Activated T-helper 1 cell treated with anti-CD3 and anti-CD28 coated beads, Interleukin-2, amount 50 U/mL, for 16 hours (primary cell): Measurements from ENCODE around the gene MPST.
A peak's percentile ranks its signal among the peaks of the same experiment; 100 is the strongest.

Source experiments
- DNase-seq, 2 donors: peaks; one replicate each; pipeline ENCODE4 v3.0.0-alpha.2; 2020; ENCODE audit warnings: low read depth in 1 of 2, low spot score in 1 of 2

Gene MPST

DNA sequence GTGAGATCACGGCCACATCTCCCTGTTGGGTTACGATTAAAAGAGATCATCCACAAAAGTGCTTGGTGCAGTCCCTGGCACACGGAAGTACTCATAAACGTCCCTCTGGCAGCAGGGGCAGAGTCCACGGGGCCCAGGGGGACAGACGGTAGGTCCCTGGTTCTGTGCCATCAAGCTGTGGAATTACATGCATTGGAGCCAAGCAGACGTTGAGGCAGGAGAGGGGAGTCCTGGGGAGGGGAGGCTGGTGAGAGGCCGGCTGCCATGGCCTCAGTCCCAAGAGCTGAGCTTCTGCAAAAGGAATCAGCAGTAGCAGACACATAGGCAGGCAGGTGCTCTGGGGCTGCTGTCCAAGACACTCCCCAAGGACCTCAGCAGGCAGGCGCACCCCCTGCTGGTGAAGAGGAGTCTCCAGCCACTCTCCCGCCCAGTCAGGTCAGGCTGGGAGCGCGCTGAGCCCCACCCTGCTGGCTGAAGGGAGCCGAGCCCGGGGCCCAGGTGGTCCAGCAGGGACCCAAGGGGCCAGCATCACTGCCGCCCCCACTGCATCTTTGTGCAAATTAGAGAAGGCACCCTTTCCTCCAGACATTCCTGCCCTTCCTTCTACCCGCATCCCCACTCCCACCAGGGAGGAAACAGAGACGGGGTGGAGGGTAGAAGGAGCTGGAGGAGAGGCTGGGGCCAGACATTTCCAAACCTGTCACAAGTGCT, 24.4 kb downstream of the MPST start:
- peak in 1 of 2 donors; percentile 24 for DNase-seq

DNA sequence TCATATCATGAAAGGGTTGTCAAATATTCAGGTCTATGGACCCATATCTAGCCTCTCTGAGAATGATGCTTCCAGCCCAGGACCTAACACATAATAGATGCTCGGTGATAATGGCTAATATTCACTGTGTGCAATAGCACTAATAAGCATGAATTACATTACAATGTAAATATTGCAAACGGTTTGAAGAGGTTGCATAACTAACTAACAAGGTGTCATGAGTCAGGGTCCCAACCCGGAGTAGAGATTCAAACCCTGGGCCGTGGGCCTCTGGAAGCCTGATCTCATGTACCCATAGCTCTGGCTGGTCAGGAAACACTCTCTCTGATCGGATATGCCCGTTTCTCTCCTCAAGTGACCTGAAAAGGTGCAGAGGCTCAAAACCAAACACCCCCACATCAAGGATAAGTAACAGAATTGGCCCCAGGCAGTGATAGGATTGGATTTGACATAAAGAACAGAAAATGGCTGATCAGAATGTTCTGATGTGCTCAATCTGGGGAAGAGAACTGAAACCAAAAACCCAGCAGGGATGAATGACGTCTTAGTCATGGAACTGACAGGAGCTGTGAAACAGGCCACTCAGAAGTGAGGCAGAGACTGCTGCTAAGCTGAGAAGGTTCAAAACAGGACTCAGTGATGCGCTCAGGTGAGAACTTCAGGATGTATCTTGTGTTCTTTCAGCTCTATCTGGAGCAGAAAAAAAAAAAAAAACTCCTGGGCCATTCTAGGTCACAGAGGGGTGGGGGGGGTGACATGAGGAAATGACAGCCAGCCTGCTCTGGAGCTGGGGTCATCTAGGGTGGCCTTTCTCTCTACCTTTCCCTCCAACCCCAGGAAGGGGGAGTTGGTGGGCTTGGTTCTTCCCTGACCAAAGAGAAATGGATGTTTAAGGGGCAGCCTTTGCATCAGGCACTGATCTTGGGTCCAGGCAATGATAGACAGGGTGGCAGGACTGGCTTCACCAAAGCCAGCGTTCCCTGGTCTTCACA, 25.4 kb downstream of the MPST start:
- DNase-seq, result no peak

DNA sequence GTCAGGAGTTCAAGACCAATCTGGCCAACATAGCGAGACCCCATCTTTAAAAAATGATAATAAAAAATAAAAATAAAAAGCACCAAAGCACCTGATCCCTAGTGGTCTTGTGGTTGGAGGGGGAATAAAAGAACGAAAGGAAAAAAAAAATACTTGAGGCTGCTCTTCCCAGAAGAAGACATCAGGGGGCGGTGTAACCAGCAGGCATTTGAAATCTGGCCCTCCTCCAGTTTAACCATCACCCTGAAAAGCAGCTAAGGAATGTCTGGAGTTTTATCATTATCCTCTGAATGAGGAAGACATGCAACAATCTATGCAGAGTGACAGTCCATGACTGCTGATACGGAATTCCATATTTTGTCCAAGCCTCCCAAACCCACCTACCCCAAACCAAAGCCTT, 26.4 kb downstream of the MPST start:
- no peak for DNase-seq

DNA sequence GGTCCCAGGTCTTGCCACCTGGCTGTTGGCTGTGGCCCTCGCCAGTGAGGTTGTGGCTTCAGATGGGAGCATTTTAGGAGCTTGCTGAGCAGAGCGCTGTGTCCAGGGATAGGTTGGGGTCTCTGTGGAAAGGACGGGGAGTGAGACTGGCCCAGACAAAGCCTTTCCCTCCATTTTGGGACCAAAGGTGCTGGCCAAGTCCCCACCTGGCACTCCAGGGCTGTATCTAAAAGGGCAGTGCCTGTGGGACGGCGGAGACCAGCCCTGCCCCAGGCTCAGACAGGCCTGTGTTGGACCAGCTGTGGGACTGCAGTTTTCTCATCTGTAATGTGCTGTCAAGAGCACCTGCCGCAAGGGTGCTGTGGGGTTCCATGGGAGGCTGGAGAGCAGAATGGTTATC, 27.0 kb downstream of the MPST start:
- no peak for DNase-seq

DNA sequence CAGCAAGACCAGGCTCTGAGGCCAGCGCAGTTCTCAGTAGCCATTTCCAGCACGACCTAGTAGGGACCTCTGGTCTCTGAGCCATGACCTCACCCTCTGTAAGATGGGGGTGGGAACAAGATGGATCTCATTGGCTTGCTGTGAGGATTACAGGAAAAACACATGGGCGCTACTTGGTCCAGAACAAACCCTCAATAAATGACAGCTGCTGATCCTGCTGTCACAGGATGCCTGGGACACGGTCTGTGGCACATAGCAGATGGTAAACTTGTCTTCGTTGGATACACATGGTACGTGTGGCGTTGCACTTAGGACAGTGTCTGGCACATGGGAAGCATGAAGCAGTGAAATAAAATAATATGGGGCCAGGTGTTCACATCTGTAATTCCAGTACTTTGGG, 27.5 kb downstream of the MPST start:
- DNase-seq, result no peak

DNA sequence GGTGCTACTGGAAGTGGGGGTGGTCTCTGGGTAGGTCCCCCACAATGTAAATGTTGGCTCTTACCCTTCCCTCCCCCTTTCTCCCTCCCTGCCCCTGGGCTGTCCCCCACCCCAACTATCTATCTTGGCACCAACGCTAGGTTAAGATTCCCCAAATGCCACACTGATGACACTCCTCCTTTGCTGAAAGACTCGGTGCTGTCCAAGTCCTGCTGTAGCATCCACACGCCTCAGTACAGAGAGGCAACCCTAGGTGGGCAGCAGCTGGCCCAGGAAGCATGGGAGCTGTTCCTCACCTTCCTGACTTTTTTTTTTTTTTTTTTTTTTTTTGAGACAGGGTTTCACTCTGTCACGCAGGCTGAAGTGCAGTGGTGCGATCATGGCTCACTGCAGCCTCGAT, 28.6 kb downstream of the MPST start:
- DNase-seq, result no peak

DNA sequence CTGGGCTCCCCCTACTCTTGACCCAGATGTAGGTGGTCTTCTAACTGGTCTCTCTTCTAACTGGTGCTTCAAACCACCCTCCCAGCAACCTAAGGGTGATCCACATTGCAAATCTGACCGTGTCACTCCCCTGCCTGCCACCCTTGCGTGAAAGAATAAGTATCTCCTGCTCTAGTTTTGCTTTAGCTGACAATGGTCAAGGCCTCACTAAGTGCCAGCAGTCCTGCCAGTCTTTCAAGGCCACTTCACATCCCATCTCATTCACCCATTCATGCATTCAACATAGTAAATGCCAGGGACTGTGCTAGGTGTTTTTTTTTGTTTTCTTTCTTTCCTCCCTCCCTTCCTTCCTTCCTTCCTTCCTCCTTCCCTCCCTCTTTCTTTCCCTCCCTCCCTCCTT, 29.7 kb downstream of the MPST start:
- DNase-seq, result no peak

DNA sequence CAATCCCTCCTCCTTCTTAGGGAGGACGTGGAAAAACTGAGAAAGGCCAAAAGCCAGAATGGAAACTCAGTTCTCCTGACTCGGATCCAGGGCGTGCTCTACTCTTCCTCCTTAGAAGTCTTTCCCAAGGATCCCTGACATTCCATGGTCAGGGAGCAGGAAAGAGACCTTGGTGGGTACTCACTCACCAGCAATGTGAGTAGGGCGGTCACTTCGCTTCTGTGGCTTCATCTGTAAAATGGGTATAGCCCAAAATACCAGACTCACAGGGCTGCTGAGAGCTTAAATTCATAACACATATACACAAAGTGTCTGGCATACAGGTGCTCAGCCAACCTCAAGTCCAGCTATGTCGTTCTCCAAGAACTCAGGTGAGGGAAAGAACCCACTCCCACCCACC, 31.4 kb downstream of the MPST start:
- no peak for DNase-seq

DNA sequence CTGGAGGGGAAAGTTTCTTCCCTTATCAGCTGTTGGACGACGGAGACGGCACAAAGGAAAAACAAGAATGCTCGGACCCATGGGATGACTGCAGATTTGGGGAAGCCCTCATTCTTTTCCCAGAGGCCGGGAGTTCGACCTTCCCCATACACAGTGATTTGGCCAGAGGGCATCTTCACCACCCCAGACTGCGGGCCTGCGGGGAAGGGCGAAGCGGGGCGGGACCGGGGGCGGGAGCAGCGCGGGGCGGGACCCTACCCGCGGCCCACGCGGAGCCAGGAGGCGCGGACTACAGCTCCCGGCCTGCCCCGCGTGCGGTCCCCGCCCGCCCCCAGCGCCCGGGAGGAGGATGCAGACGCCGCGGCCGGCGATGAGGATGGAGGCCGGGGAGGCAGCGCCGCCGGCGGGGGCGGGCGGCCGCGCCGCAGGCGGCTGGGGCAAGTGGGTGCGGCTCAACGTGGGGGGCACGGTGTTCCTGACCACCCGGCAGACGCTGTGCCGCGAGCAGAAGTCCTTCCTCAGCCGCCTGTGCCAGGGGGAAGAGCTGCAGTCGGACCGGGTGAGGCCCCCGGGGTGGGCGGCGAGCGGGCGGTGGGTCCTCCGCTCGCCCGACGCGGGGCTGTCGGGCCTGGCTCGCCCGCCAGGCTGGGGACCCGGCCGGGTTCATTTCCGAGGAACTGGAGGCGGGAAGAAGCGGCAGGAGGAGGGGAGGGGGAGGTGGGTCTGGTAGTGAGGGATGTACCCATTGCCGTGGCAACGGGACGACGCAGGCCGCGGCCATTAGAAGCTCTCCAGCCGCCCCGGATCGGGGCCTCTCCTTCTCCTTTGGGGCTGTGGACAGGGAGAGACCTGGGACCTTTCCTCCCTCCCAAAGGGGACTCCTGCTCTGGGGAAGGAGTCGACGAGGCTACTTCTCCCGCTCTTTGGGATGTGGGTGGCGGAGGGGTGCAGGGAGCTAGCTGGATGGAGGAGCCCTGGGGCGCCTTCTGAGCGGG, 32.1 kb downstream of the MPST start, which contains the start of gene KCTD17:
Gene KCTD17 (plus strand): TSS at position 352 of the 995 bp plus-strand sequence. CDS start 19 bp downstream, at position 371.
- DNase-seq, result peak; percentile 48 to 70

DNA sequence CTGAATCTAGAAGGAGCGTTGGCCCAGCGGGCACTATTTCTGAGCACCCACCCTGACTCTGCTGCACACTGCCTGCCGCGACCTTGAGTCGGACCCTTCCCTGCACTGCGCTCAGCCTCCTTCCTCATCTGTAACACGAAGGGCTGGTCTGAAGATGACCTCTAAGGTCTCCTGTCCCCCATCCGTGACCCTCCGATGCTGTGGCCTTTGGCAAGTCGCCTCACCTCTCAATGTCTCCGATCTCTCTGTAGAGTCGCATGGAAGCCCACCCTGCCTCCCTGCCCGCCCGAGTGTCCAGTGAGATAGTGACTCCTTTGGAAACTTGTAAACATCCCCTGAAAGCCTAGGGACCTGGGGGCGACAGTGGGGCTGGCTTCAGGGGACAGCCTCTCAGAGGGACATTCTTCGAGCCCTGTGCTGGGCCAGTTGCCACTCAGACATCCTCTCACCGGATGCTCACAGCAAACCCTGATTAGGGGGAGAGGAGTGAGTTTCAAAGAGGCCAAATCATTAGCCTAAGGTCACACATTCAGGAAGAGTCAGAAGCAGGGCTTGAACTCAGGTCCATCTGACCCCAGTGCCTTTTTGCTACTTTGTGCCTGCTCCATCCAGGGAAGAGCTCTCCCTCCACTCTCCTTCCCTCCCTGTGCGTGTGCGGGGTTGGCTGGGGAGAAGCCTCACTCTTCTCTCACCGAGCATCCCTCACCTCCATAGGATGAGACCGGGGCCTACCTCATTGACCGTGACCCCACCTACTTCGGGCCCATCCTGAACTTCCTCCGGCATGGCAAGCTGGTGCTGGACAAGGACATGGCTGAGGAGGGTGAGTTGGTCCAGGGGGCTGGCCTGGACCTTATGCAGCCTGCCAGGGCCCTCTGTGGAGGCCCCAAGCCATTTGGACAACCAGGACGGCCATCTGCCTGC, 33.1 kb downstream of the MPST start:
- DNase-seq, result no peak

DNA sequence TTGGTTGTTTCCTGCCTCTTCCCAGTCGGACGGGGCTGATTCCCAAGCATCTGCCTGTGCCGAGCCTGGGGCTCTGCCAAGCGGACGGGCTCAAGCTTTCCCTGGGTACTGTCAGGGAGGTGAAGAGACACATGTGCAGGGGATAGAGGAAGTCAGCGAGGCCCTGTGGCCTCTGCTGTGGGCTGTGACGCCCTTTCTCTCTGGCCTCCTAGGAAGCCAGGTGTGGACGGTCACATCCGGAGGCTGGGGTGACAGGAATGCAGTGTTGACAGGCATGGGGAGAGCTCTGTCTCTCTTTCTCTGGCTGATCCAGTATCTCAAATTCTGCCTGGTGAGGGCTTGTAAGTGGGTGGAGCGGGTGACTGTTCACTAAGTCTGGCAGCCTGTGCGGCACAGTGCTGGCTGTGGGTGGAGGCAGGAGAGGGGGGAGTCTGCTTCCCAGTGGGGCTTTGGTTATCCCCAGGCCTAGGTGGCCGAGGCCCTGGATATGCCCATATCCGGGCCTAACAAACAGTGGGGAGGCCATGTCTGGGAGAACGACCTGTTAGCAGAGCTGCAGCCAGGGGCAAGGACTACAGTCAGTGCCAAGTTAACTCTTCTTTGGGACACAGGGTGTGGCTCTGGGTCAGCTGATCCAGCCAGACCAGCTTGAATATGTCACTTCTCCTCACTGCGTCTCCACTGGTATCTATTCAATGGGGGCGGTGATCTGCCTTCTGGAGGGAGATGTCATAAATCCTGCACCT, 33.9 kb downstream of the MPST start:
- DNase-seq, result no peak

DNA sequence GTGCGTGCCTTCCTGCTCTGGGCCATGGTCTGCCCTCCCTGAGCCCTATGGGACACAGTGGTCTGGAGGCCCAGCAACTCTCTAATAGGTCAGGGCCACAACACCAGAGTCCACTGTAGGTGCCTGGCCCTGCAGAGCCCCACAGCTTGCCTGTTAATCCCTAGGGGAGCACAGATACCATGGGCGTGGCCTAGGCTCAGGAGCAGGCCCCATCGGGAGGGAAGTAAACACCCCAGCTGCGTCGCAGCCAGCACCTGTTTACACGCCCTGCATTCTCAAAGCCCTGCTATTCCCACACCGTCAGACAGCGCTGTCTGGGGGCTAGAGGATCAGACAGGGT, 34.5 kb downstream of the MPST start:
- no peak for DNase-seq

DNA sequence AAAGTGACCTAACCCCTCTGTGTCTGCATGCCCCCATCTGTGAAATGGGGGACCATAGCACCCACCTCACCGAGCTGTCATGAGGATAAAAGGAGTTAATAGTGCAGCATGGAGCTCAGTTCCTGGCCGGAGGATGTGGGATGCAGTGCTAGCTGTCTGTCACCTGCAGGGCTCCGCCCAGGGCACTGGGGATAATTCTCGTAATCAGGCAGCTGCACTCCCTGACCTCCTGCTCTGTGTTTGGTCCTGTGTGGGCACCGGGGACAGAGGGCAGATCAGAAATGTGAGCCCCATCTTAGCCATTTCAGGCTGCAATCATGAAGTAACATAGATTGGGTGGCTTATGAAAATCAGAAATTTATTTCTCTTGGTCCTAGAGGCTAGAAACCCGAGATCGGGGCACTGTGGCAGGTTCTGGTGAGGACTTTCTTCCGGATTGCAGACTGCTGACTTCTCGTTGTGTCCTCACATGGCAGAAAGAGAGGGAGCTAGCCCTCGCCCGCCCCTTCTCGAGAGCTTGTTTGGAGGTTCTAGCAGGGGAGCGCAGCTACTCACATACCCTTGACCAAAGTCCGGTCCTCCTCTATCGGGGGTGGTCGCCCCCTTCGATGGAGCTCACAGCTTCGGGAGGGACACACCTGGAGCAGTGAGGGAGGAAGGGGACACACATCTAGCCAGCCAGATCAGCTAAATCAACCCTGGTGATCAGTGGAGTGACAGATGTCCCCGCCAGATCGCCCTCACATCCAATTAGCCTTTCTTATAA, 35.2 kb downstream of the MPST start:
- DNase-seq, result no peak

DNA sequence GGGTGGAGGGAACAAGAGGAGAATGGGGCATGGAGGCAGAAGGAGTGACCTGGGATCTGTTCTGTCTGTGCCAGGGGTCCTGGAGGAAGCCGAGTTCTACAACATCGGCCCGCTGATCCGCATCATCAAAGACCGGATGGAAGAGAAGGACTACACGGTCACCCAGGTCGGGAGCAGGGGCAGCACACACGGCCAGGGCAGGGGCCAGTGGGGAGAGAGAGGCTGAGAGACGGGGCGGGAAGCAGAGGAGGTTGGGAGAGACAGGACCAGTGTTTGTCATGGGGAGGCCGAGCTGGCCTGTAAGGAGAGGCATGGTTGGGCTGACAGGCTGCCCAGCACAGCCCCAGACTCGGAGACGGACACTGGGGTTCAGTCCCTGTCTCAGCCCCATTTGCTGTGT, 36.7 kb downstream of the MPST start:
- no peak for DNase-seq

DNA sequence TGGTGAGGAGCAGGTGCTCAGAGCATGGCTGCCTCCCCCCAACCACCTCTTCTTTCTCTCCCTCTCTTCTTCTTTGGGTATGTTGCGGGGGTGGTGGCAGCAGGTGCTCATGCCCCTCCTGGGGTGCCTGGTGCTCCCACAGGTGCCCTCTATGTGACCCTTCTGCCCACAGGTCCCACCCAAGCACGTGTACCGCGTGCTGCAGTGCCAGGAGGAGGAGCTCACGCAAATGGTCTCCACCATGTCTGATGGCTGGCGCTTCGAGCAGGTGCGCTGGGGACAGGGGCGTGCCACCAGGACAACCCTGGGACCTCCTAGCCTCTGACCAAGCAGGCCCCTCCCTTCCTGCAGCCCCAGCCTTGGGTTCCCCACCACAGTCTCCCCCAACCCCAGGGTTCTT, 37.7 kb downstream of the MPST start:
- no peak for DNase-seq

DNA sequence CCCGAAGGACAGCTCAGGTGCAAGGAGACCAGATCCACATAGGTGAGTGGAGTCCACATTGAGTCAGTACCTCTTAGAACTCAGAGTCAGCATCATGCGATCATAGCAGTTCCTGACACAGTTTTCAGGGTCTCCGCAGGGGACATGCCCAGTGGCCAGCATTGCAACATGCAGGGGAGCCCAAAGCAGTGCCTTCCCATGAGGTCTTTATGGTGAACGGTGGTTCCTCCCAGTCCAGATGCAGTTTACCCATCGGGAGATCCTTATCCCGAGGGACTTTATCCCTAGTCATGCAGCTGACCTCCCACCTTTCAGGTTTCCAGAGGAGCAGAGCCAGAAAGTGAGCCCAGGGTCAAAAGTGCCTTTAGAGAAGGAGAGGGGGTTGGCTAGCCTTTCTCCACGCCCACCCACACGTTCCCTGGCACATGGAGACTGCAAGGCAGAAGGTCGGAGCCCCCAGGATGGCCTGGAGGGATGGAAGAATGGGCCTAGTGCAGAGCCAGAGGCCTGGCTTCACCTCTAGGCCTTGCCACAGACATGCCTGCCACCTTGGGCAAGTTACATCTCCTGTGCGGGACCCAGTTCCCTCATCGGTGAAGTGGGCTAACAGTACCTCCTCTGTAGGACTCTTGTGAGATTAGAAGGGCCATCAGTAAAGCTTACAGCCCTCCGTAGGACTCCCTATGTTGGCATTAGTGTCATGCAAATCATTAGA, 38.4 kb downstream of the MPST start:
- DNase-seq, result no peak

DNA sequence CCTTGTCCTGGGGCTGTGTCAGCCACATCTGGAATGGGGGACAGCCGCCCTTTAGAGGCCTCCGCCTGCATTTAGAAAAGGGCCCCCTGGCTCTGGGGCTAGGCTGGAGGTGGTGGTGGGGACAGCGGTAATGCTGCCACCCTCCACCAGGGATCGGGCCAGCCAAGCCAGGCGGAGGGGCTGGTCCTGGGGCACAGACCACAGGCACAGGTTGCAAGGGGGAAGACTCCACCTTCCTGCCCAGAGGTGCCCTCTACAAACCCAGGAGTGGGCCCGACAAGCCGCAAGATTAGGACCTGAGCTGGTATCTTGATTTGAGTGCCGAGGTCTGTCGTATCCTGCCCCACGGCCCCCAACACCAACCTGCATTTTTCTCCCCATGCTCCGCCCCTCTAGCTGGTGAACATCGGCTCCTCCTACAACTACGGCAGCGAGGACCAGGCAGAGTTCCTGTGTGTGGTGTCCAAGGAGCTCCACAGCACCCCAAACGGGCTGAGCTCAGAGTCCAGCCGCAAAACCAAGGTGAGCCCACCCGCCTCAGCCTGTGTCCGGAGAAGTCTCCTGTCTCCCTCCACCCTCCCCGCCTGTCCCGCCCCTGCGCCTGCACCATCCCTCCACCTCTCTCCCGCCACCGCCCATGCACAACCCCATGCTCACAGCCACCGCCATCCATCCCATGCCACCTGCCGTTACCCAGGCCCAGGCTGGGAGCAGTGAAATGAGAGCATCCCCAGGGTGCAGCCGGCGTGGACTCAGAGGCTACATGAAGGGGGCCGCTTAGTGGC, 39.6 kb downstream of the MPST start:
- DNase-seq, result no peak
